GM18867 (cell line): Measurements from ENCODE around the gene AHCY.

Experiments used
- ATAC-seq: cut with Tn5 transposase; IDR thresholded peaks from one replicate; pipeline ENCODE4 v1.9.1; 2021; ENCODE audit warnings: mild to moderate bottlenecking, moderate library complexity; ENCODE audit not compliant: unreplicated experiment

The AHCY gene

DNA sequence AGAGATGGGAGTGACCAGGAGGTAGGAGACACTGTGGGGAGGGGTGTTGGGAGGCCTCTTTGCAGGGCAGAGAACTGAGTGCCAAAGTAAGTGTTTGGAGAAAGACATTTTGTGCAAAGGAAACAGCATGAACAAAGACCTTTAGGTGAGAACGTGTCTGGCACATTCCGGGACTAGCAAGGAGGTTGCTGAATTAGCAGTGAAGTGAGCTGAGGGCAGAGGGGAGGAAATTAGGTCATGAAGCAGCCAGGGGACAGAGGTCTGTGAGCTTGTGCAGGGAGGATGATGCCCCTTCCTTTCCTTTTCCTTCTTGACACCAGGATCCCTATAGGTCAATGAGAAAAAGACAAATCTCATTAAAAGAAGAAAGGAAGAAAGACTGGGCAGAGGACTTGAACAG, 21.4 kb upstream of the AHCY start:
- no peak for ATAC-seq

DNA sequence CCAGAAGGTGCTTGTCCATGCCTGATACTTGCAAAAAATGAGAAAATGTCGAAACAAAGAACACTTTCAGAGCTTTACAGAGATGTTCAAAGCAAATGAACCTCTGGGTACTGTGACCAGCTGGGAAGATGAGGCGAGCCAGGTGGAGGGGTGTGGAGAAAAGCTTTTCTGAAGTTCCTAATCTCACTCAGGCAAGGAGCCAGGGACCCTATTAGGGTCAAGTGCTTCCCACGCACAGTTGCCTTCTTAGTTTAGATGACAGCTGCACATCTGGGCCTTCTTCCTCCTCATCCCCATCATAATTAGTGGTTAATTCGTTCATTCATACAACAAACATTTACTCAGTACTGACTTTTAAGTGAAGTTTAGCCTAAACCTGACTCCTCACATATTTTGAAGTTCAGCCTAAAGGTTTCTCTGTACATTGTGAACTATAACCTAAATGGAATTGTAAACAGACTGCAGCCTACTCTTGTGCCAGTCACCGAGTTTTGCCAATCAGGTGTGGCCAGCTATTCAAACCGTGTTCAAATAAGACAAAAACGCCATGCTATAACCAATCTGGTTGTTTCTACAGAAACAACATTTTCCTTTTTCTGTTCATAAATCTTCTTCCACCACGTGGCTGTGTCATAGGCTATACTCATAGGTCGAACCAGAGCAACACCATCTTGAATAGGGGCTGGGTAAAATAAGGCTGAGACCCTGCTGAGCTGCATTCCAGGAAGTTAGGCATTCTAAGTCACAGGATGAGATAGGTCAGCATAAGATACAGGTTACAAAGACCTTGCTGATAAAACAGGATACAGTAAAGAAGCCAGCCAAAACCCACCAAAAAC, 19.3 kb upstream of the AHCY start:
- ATAC-seq: no peak

DNA sequence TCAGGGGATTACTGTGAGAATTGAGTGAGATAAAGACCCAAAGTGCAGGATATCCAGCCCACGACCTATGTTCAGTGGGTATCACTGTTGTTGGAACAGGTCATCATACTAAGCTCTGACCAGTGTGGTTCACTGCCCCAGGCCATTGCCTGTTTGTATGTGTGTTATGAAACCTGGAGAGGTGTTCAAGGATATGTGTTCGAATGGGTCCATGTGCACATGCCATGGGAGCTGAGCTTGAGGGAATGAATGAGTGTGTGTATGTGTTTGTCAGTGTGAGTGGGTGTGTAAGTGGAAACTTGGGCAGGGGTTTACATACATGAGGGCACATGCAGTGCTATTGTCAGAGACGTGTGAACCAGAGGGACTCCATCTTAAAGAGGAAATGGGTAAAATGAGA, 17.7 kb upstream of the AHCY start:
- no peak for ATAC-seq

DNA sequence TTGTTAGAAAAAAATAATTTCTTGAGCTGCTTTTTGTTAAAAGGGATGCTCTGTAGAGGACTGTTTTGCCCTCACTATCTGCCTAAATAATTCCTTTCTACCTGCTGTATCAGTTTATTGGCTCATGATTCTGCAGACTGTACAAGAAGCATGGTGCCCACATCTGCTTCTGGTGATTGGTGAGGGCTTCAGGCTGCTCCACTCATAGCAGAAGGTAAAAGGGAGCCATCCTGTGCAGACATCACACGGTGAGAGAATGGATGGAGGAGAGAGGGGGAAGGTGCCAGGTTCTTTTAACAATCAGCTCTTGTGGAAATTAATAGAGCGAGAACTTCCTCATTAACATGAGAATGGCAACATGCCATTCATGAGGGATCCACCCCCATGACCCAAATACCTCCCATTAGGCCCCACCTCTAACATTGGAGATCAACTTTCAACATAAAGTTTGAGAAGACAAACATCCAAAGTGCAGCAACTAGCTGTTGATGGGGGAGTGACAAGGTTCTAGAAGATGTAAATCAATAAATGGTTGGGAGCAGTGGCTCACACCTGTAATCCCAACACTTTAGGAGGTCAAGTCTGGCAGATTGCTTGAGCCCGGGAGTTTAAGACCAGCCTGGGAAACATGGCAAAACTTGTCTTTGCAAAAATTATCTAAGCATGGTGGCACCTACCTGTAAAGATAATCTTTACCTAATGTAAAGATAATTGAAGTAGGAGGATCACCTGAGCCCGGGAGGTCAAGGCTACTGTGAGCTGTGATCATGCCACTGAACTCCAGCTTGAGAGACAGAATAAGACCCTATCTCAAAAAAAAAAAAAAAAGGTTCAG, 15.7 kb upstream of the AHCY start:
- no peak for ATAC-seq

DNA sequence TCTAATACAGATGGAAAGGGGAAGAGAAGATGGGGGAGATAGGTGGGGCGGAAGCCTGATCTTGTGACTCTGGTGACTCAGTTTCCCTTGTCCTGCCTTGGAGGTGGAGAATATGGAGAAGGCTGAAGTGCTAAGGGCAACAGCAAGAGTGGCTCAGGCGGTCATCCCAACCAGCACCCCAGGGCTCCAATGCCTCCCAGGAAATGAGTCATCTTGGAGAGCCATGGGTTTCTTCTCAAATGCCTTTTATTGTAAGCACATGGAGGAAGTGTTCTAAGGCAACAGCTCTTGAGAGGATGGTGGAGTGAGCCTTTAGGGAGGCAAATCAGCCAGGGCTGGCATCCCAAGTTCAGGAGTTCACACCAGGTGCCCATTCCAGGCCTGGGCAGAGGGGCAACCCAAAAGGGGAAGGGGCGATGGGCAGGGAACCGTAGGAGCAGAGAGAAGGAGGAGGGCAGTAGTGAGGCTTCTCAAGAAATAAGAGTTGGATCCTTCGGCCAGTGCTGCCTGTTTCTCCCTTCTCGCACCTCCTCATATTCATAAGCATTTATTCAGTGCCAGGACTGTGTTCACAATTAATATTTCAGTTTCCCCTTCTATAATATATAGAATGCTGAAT, 13.2 kb upstream of the AHCY start:
- no peak for ATAC-seq

DNA sequence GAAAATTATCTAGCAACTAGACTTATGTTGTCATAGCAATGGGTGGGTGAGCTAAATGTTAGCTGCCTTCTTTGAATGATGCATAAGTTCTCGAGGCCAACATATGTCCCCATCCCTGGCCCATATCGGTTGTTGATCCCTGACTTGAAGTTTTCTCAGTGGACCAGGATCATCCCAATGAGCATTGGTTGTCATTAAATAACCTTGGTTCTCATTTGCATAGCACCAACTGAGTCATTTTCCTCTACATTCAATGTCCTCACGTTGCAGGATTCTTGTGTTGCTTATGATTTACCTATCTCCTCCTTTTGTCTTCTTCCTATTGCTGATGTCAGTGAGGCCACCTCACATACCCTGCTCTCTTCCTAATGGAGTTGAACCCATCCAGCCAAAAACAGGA, 12.1 kb upstream of the AHCY start:
- ATAC-seq: no peak

DNA sequence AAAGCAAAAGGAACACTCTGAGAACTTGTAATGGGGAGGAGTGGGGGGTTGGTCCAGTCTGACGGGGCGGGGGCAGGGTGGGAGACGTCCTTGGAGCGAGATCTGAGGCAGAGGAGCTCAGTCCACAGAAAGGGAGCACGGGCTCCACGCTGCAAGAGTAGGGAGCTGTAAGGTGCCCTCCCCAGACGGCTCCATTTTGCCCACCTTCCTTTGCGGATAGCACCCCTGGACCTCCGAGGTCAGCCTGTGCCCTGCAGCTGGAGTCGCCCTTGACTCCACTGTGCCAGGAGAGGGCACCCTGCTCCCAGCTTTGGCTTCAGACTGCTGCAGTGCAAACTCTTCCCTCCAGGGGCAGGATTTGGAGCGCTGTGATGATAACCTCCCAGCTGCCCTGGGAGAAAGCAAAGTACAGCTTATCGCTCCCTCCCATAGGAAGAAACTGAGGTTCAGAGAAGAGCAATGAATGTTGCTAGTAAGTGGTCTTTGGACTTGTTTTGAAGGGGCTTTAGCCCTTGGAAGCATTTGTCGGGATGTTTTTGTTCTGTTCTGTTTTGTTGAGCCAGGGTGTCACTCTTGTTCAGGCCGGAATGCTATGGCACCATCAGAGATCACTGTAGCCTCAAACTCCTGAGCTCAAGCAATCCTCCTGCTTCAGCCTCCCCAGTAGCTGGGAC, 9.5 kb upstream of the AHCY start:
- peak; percentile 86 for ATAC-seq

DNA sequence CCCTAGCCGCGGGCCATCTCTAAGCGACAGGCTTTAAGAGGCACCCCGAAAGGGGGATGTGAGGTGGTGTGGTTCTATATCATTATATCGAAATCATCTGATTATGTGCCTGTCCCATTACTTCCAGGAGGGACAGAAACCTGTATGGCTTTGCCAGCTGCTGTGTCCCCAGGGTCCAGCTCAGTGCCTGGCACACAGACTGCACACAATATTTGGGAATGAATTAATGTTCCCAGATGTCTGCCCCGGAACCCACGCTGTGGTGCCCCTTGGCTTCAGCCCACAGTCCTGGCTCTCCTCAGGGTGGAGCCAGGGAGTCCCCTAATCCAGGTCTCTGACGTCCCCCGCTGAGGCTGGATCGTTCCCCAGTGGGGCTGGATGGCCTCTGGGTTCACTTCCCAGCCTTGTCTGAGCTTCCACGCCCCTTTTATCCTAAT, 8.9 kb upstream of the AHCY start:
- ATAC-seq: no peak

DNA sequence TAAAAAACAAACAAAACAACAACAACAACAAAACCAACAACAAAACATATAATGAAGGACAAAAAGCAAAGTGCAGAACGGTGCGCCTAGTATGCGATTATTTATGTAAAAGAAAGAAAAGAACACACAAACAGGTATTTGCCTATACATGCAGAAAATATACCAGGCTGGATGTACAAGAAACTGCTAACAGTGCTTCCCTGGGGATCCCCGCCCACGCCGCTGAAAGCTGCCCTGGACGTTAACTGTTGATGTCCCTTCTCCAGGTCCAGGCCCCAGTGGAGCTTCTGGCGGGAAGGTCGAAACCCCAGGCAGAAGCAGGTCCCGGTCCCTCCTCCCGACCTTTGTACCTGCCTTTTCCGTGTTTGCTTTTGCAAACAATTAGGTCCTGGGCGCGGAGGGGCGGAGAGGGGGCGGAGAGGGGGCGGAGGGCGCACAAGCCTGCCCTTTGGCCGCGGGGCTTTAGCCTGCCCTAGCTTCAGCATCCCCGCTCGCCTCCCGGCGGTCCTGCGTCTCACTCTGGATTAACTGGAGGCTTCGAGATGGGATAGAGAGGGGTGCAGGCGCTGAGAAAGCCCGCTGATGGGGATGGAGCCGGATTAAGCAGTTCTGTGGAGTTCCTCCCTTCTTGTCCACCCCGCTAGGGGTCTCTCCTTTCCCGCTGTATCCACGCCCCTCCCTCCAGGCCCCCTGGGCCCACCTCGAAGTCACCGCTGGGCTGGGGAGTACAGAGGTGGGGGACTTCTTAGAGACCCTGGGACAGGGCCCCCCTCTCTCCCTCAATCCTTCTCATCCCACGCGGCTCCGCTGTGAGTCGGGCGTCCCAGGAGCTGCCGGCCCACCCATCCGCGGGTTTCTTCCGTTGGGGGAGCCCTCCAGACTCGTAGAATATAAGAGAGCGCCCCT, 8.2 kb upstream of the AHCY start:
- no peak for ATAC-seq

DNA sequence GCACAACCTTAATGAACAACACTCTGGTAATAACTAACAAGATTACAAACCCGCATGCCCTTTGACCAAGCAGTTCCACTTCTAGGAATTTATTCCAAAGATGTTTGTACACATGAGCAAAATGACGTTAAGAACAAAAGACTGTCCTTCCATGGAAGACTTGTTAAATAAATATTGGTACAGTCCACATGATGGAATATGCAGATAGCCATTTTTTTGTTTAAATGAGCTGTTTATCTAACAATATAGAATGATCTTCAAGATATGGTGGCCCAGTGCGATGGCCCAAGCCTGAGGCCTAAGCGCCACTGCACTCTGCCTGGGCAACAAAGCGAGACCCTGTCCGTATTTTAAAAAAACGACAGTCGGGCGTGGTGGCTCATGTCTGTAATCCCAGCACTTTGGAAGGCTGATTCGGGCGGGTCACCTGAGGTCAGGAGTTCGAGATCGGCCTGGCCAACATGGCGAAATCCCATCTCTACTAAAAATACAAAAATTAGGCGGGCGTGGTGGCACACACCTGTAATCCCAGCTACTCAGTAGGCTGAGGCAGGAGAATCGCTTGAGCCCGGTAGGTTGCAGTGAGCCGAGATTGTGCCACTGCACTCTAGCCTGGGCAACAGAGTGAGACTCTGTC, 7.4 kb upstream of the AHCY start:
- no peak for ATAC-seq

DNA sequence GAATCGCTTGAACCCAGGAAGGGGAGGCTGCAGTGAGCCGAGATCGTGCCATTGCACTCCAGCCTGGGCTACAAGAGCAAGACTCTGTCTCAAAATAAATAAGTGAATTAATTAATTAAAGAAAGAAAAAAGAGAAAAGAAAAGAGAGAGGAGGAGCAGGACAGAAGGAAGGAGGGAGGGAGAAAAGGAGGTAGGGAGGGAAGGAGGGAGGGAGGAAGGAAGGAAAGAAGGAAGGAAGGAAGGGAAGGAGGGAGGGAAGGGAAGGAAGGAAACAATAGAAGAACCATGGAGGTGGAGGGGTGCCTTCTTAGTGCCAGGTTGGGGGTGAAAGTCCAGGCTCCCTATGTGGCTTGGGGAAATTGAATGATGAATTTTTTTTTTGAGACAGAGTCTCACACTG, 6.5 kb upstream of the AHCY start:
- no peak for ATAC-seq

DNA sequence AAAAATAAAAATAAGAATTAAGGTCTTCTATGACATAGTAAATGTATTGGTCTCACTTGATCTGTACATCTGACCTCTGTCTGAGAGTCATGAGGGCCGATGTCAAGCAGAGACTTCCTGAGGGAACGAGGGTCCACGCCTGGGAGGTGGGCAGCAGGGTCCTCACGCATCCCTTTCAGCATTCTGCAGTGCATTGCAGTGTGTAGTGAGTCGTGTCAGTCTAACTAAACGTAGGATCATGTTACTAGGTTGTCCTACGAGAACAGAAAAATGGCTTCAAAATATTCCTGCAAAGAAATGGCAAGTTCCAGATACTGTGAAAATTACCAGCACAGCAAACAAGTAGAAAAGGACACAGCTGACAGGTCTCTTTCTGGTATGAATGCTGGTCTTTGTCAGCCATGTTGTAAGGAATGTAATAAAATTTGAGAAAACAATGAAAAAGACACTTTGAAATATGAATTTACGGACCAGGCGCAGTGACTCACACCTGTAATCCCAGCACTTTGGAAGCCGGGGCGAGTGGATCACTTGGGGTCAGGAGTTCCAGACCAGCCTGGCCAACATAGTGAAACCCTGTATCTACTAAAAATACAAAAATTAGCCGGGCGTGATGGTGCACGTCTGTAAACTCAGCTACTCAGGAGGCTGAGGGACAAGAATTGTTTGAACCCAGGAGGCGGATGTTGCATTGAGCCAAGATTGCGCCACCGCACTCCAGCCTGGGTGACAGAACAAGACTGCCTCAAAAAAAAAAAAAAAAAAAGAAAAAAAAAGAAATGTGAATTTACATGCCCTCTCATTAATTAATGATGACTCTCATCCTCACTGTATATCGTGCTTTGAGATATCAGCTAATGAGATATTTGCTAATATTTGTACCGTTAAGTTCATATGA, 2.4 kb upstream of the AHCY start:
- no peak for ATAC-seq

DNA sequence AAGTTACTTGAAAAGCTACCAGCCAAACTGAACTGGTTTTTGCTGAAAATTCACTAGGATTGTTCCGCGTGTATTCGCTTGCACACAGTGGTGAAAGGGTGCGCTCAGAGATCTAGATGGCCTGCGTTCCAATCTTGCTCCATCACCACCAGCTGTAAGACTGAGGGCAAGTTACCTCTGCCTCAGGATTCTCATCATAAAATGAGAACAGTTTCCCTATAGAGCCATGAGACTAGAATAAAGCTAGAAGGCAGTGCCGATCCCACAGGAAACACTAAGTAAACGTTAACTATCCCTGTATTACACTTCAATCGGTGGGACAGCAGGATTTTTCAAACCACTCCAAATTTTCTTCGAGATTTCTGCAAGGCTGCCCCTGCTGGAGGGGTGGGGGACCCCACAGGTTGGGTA, 838 bp downstream of the AHCY start:
- no peak for ATAC-seq

DNA sequence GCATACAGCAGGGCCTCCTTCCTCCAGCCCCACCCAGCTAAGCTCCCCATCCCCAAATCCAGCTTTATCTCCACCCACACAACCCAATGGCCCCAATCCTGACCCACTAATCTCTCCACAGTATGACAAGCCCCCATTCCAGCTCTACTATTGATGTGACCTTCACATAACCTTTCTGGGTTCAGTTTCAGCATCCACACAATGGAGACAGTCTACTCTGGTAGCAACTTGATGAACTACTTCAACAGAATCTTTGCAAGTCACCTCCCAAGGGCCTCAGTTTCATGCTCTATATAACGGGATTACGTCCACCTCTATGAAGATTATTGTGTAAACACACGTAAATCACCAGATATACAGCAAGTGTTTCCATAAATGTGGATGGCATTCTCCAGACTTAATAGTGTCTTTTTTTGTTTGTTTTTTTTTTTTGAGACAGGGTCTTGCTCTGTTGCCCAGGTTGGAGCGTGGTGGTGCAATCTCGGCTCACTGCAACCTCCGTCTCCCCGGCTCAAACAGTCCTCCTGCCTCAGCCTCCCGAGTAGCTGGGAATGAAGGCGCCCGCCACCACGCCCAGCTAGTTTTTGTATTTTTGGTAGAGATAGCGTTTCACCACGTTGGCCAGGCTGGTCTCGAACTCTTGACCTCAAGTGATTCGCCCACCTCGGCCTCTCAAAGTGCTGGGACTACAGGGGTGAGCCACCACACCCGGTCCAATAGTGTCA, 1.4 kb downstream of the AHCY start:
- no peak for ATAC-seq

DNA sequence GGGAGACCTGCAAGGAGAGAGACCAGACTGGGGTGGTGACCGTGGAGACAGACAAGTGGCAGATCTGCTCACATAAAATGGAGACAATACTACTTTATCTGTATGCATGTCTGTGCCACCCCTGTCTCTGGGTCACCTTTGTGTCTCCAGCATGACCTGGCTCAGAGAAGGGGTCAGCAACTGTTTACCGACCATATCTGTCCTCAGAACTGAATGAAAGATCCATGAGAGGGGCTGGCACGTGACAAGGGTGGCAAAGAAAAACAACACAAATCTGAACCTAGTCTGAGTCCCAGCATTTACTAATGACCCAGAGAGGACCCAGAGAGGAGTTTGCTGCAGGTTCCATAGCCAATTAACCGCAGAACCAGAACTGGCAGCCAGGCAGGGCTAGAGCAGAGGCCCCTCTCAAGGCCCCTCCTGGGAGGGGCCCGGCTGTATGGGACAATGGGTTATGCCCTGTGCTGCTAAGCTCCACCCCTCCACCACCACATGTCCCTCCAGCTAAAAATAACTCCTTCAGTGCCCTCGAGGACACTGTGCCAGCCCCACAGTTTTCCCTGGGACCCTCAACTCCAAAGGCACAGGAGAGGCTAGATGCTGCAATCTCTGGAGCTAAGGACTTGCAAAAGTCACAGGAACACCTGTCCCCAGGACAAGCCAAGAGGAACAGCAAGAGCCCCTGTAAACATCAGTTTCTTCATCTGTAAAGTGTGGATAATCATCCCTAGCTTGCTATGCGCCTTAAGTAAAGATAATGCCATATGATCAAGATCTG, 2.2 kb downstream of the AHCY start:
- no peak for ATAC-seq

DNA sequence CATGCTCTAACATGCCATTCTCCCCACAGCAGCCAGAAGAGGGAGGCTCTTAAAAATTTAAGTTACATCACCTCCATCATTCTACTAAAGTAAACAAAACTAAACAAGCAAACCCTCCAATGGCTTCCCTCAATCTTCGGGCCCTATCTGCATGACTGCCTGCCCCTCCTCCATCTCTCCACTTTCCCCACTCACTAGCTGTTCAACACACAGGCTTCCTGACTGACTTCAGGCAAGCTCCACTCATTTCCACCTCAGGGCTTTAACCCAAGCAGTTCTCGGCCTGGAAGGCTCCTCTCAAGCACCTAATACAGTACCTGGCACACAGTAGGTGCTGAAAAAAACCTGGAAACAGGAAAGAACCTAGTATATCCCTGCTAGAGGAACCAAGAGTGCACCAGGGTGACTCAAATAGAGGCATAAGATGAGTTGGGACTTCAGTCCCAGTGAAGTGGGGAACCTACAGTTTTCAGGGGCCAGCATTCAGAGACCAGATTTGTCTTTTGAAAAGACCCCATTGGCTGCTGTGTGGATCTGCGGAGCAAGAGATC, 2.8 kb downstream of the AHCY start:
- no peak for ATAC-seq
